HT-29 (cell line): ENCODE results near the gene ARMH4. TPM values are rescaled to one million over a fixed set of nuclear protein-coding genes. Genes with fewer than 3 reads are reported as not detected.

Experiments
- DNase-seq: peaks from one replicate; pipeline ENCODE4 v3.0.0-alpha.2; 2015; ENCODE audit warnings: low spot score
- total RNA-seq: library from RNA; depleted of rRNA; stranded (reverse); fragments of >200 nt; shearing (Covaris generic); gene quantifications from 2 replicates; pipeline ENCODE4 v1.2.3, GENCODE V29; 2014

The ARMH4 gene
- total RNA-seq, 1 experiment from 2014 or later, result not detected

GRCh38 chr14:58055497-58056010, 96.5 kb downstream of the ARMH4 start:
- no peak for DNase-seq

- no peak for DNase-seq
These were observed 97.9 kb downstream of the ARMH4 start for GRCh38 chr14:58054100-58054499.

- no peak for DNase-seq
These were observed 103.8 kb downstream of the ARMH4 start for GRCh38 chr14:58048219-58048618.

GRCh38 chr14:58027904-58028303, 124.1 kb downstream of the ARMH4 start:
- no peak for DNase-seq

- DNase-seq, result no peak
These were observed 125.0 kb downstream of the ARMH4 start for GRCh38 chr14:58026967-58027366.

- no peak for DNase-seq
These were observed 125.8 kb downstream of the ARMH4 start for GRCh38 chr14:58026219-58026618.

GRCh38 chr14:58014778-58015177, 137.2 kb downstream of the ARMH4 start:
- DNase-seq, result no peak

- DNase-seq, result no peak
These were observed 149.4 kb downstream of the ARMH4 start for GRCh38 chr14:58002618-58003017.

- DNase-seq, result no peak
These were observed 152.0 kb downstream of the ARMH4 start for GRCh38 chr14:57999979-58000378.

- DNase-seq, result no peak
These were observed 152.5 kb downstream of the ARMH4 start for GRCh38 chr14:57999471-57999870.

GRCh38 chr14:57998766-57999165, 153.2 kb downstream of the ARMH4 start:
- DNase-seq, result no peak

- no peak for DNase-seq
These were observed 160.7 kb downstream of the ARMH4 start for GRCh38 chr14:57991353-57991752.

GRCh38 chr14:57988445-57988844, 163.6 kb downstream of the ARMH4 start:
- DNase-seq, result no peak

GRCh38 chr14:57987596-57988300, 164.3 kb downstream of the ARMH4 start:
- DNase-seq, result no peak

- no peak for DNase-seq
These were observed 165.0 kb downstream of the ARMH4 start for GRCh38 chr14:57987051-57987450.

GRCh38 chr14:57982804-57983634, 169.0 kb downstream of the ARMH4 start:
- DNase-seq, result no peak

- DNase-seq, result no peak
These were observed 170.0 kb downstream of the ARMH4 start for GRCh38 chr14:57981817-57982560.

- no peak for DNase-seq
These were observed 172.5 kb downstream of the ARMH4 start for GRCh38 chr14:57979376-57980048.

GRCh38 chr14:57976701-57977100, 175.3 kb downstream of the ARMH4 start:
- no peak for DNase-seq

GRCh38 chr14:57974896-57975295, 177.1 kb downstream of the ARMH4 start:
- DNase-seq, result no peak

- DNase-seq, result no peak
These were observed 181.4 kb downstream of the ARMH4 start for GRCh38 chr14:57970594-57970993.
